Glomerular endothelial cell (primary cell): Measurements from ENCODE around the gene KLK1. TPM values are rescaled to one million over a fixed set of nuclear protein-coding genes. Genes with fewer than 3 reads are reported as not detected.

Experiments used
- DNase-seq: peaks from one replicate; pipeline ENCODE4 v3.0.0-alpha.2; 2011; ENCODE audit warnings: low read depth, low spot score; ENCODE audit errors: extremely low read depth
- total RNA-seq: library from RNA; depleted of rRNA; stranded (reverse); fragments of >200 nt; gene quantifications from 2 replicates; pipeline ENCODE4 v1.2.3, GENCODE V29; 2015

The KLK1 gene
- total RNA-seq, 1 donor from 2014 or later: not detected

GRCh38 chr19:50836543-50837195 is 13.1 kb upstream of the KLK1 start:
- no peak for DNase-seq

GRCh38 chr19:50835785-50836542 is 12.4 kb upstream of the KLK1 start:
- DNase-seq: no peak

- no peak for DNase-seq
Measured at GRCh38 chr19:50835103-50835784, 11.7 kb upstream of the KLK1 start.

GRCh38 chr19:50833802-50834167 is 10.2 kb upstream of the KLK1 start:
- DNase-seq: no peak

- no peak for DNase-seq
Measured at GRCh38 chr19:50833117-50833801, 9.7 kb upstream of the KLK1 start, which contains the start of gene KLK15. TSS of gene KLK15 (minus strand) at chr19:50833574. CDS start at chr19:50831492, 2,082 bp downstream.

GRCh38 chr19:50832666-50833065 is 9.1 kb upstream of the KLK1 start:
- DNase-seq: no peak

GRCh38 chr19:50831026-50831396 is 7.4 kb upstream of the KLK1 start:
- no peak for DNase-seq

- no peak for DNase-seq
Measured at GRCh38 chr19:50830266-50831025, 6.9 kb upstream of the KLK1 start.

- no peak for DNase-seq
Measured at GRCh38 chr19:50829801-50830200, 6.2 kb upstream of the KLK1 start.

- DNase-seq: no peak
Measured at GRCh38 chr19:50827476-50827875, 3.9 kb upstream of the KLK1 start.

GRCh38 chr19:50826492-50827240 is 3.1 kb upstream of the KLK1 start:
- no peak for DNase-seq

GRCh38 chr19:50822661-50823208 is 852 bp downstream of the KLK1 start:
- DNase-seq: no peak

GRCh38 chr19:50821622-50822021 is 2.0 kb downstream of the KLK1 start:
- no peak for DNase-seq

GRCh38 chr19:50821248-50821612 is 2.4 kb downstream of the KLK1 start:
- no peak for DNase-seq

- DNase-seq: no peak
Measured at GRCh38 chr19:50820549-50821247, 2.9 kb downstream of the KLK1 start.

GRCh38 chr19:50820086-50820485 is 3.5 kb downstream of the KLK1 start:
- no peak for DNase-seq

- DNase-seq: no peak
Measured at GRCh38 chr19:50819636-50820035, 4.0 kb downstream of the KLK1 start.

GRCh38 chr19:50818859-50819472 is 4.6 kb downstream of the KLK1 start:
- DNase-seq: no peak
